HCT116 (cell line): ENCODE data around the gene NDUFS1. TPM values are rescaled to one million over a fixed set of nuclear protein-coding genes. Genes with fewer than 3 reads are reported as not detected.

Experiments
- ATAC-seq: fragments of 200-7000 bp; cut with Tn5 transposase; 2 replicates; pipeline ENCODE4 v1.9.1; 2020; ENCODE audit warnings: mild to moderate bottlenecking, moderate library complexity
- BruUV-seq: library from RNA; stranded (reverse); fragments of 400-500 nt; replicated peaks from 2 replicates; lab custom pipeline; 2021; lab: Mats Ljungman, UMichigan
- CTCF ChIA-PET: fragments of 300-600 bp; sonication (Branson Sonifier 250); formaldehyde crosslinking; loops from one replicate; lab custom pipeline; 2021; ENCODE audit warnings: antibody characterized with exemption; lab: Charles Lee
- POLR2A ChIA-PET: fragments of 300-600, 350-600 bp; sonication (Branson Sonifier 250); formaldehyde crosslinking; loops from one replicate; lab custom pipeline; 2021; ENCODE audit warnings: antibody characterized with exemption; lab: Charles Lee
- RAD21 ChIA-PET, 2 experiments: fragments of 300-600 bp; sonication (Branson Sonifier 250); formaldehyde crosslinking; loops; one replicate each; lab custom pipeline; 2023; ENCODE audit warnings: low total read pairs in 2 of 2; ENCODE audit not compliant: uncharacterized antibody in 2 of 2, unreplicated experiment in 2 of 2, low non-redundant PET in 1 of 2; lab: Charles Lee
- DNase-seq: peaks from one replicate; pipeline ENCODE4 v3.0.0-alpha.2; 2010; ENCODE audit warnings: low read depth, low spot score
- H2AFZ ChIP-seq: fragments of 200-600 bp; shearing (Covaris generic), sonication (generic); 2 replicates; pipeline ENCODE4 v1.6.1; 2017; ENCODE audit warnings: low read depth, mixed run types, mixed read lengths, antibody characterized with exemption, low read length; ENCODE audit not compliant: poor library complexity, severe bottlenecking
- H3K27ac ChIP-seq: 2 replicates; pipeline ENCODE4 v1.5.1; 2012; ENCODE audit warnings: low read depth, low read length
- H3K27me3 ChIP-seq: fragments of 200-600 bp; sonication (generic); 2 replicates; pipeline ENCODE4 v1.6.1; 2016; ENCODE audit warnings: mixed run types, low read length, mixed read lengths; ENCODE audit not compliant: insufficient read depth
- H3K36me3 ChIP-seq, 2 experiments: fragments of 200-500 bp in 1 of 2; fragments of 200-600 bp in 1 of 2; sonication (Bioruptor generic) in 1 of 2; sonication (generic) in 1 of 2; 2 replicates each; pipeline versions ENCODE4 v1.5.1 to v1.6.1; 2014 to 2016; ENCODE audit warnings: low read length in 2 of 2, inconsistent platforms in 1 of 2, mixed read lengths in 1 of 2, mixed run types in 1 of 2; ENCODE audit not compliant: insufficient read depth in 2 of 2, control insufficient read depth in 1 of 2
- H3K4me1 ChIP-seq, 2 experiments: fragments of 200-600 bp in 1 of 2; sonication (generic) in 1 of 2; 2 replicates each; pipeline versions ENCODE4 v1.5.1 to v1.6.1; 2012 to 2017; ENCODE audit warnings: low read length in 2 of 2, inconsistent platforms in 1 of 2, mild to moderate bottlenecking in 1 of 2, mixed read lengths in 1 of 2, mixed run types in 1 of 2, moderate library complexity in 1 of 2; ENCODE audit not compliant: insufficient read depth in 2 of 2, control insufficient read depth in 1 of 2
- H3K4me2 ChIP-seq: fragments of 200-600 bp; sonication (generic); 2 replicates; pipeline ENCODE4 v1.6.1; 2017; ENCODE audit warnings: mixed run types, low read length, mixed read lengths
- H3K4me3 ChIP-seq, 2 experiments: fragments of 200-600 bp in 1 of 2; sonication (generic) in 1 of 2; replicated peaks in 1 of 2; 2 replicates each; pipeline ENCODE4 v1.5.1; 2011 to 2016; ENCODE audit warnings: low read length in 2 of 2, control low read depth in 1 of 2, low read depth in 1 of 2, mild to moderate bottlenecking in 1 of 2, mixed read lengths in 1 of 2, mixed run types in 1 of 2
- H3K79me2 ChIP-seq: fragments of 200-600 bp; sonication (generic); 2 replicates; pipeline ENCODE4 v1.6.1; 2017; ENCODE audit warnings: mild to moderate bottlenecking, mixed run types, low read length, moderate library complexity, mixed read lengths; ENCODE audit not compliant: insufficient read depth
- H3K9ac ChIP-seq: fragments of 200-600 bp; sonication (generic); 2 replicates; pipeline ENCODE4 v1.6.1; 2016; ENCODE audit warnings: low read length, mixed read lengths
- H3K9me2 ChIP-seq: fragments of 200-600 bp; sonication (generic), shearing (Covaris generic); 2 replicates; pipeline ENCODE4 v1.6.1; 2017; ENCODE audit warnings: mixed run types, mild to moderate bottlenecking, moderate library complexity; ENCODE audit not compliant: insufficient read depth
- H3K9me3 ChIP-seq, 2 experiments: fragments of 200-500 bp in 1 of 2; fragments of 200-600 bp in 1 of 2; sonication (Bioruptor generic) in 1 of 2; sonication (generic) in 1 of 2; 2 replicates each; pipeline ENCODE4 v1.6.1; 2014 to 2017; ENCODE audit warnings: low read length in 2 of 2, mixed read lengths in 2 of 2, inconsistent platforms in 1 of 2, low read depth in 1 of 2, mild to moderate bottlenecking in 1 of 2, mixed run types in 1 of 2, moderate library complexity in 1 of 2; ENCODE audit not compliant: control insufficient read depth in 1 of 2, insufficient read depth in 1 of 2
- H4K20me1 ChIP-seq: fragments of 200-600 bp; sonication (generic), shearing (Covaris generic); 2 replicates; pipeline ENCODE4 v1.6.1; 2017; ENCODE audit warnings: mixed run types, mild to moderate bottlenecking, moderate library complexity; ENCODE audit not compliant: insufficient read depth
- ATF3 ChIP-seq: IDR thresholded peaks from 2 replicates; pipeline ENCODE4 v1.6.1; 2012
- CEBPB ChIP-seq: IDR thresholded peaks from 2 replicates; pipeline ENCODE4 v1.6.1; 2012; ENCODE audit warnings: low read depth
- EGR1 ChIP-seq: IDR thresholded peaks from 2 replicates; pipeline ENCODE4 v1.6.1; 2012; ENCODE audit warnings: low read depth
- ELF1 ChIP-seq: IDR thresholded peaks from 2 replicates; pipeline ENCODE4 v1.6.1; 2012; ENCODE audit warnings: low read depth, borderline replicate concordance
- EZH2 ChIP-seq: fragments of 200-600 bp; sonication (generic); IDR thresholded peaks from 2 replicates; pipeline ENCODE4 v1.6.1; 2017; ENCODE audit warnings: antibody characterized with exemption, mixed run types
- EZH2phosphoT487 ChIP-seq: fragments of 200-600 bp; IDR thresholded peaks from 2 replicates; pipeline ENCODE4 v1.6.1; 2018; ENCODE audit warnings: antibody characterized with exemption, borderline replicate concordance
- FOSL1 ChIP-seq: IDR thresholded peaks from 2 replicates; pipeline ENCODE4 v1.6.1; 2012; ENCODE audit warnings: low read depth
- JUND ChIP-seq: IDR thresholded peaks from 2 replicates; pipeline ENCODE4 v1.6.1; 2012
- MAX ChIP-seq: IDR thresholded peaks from 2 replicates; pipeline ENCODE4 v1.6.1; 2012
- POLR2A ChIP-seq: IDR thresholded peaks from 2 replicates; pipeline ENCODE4 v1.7.0; 2011; ENCODE audit warnings: borderline replicate concordance; ENCODE audit not compliant: insufficient read depth, insufficient read length; ENCODE audit errors: extremely low read depth
- POLR2AphosphoS5 ChIP-seq: IDR thresholded peaks from 2 replicates; pipeline ENCODE4 v1.6.1; 2011; ENCODE audit warnings: mild to moderate bottlenecking, low read depth, low read length, moderate library complexity
- RAD21 ChIP-seq: IDR thresholded peaks from 2 replicates; pipeline ENCODE4 v1.6.1; 2012; ENCODE audit warnings: low read depth, mild to moderate bottlenecking
- REST ChIP-seq: IDR thresholded peaks from 2 replicates; pipeline ENCODE4 v1.6.1; 2012; ENCODE audit warnings: low read depth
- SIN3A ChIP-seq: IDR thresholded peaks from 2 replicates; pipeline ENCODE4 v1.6.1; 2012; ENCODE audit warnings: low read depth
- SP1 ChIP-seq: IDR thresholded peaks from 2 replicates; pipeline ENCODE4 v1.6.1; 2012; ENCODE audit warnings: low read depth
- TCF7L2 ChIP-seq: IDR thresholded peaks from 2 replicates; pipeline ENCODE4 v1.7.0; 2011; ENCODE audit warnings: borderline replicate concordance, inconsistent platforms; ENCODE audit not compliant: insufficient read depth, insufficient read length; ENCODE audit errors: extremely low read depth
- YY1 ChIP-seq: IDR thresholded peaks from 2 replicates; pipeline ENCODE4 v1.6.1; 2011; ENCODE audit warnings: low read length, low read depth, moderate library complexity, mild to moderate bottlenecking; ENCODE audit not compliant: insufficient replicate concordance; ENCODE audit errors: extremely low read depth
- ZFX ChIP-seq: fragments of 450-650 bp; IDR thresholded peaks from 2 replicates; pipeline ENCODE4 v1.6.1; 2017
- ZNF274 ChIP-seq: fragments of 200-500 bp; sonication (Bioruptor generic); IDR thresholded peaks from 2 replicates; pipeline ENCODE4 v1.6.1; 2014; ENCODE audit warnings: mild to moderate bottlenecking, low read depth, low read length, inconsistent platforms
- intact Hi-C: fragments of 100-400 bp; cut with micrococcal nuclease; formaldehyde crosslinking; loops from 2 replicates; pipeline ENCODE4 v1.10.0; 2022
- total RNA-seq: library from RNA; stranded (reverse); gene quantifications from one replicate; pipeline ENCODE4 v1.2.1, GENCODE V29; 2021; ENCODE audit not compliant: unreplicated experiment

NDUFS1 gene
- total RNA-seq, 1 experiment from 2014 or later = 86.6 TPM

GRCh38 chr2:206145665-206146064 is 13.6 kb downstream of the NDUFS1 start:
- no peak for DNase-seq
- no peak overlapping the region for H3K4me2 ChIP-seq
- peaks cover 27 to 54% of the 10 kb centered on the region in 2 experiments for H3K36me3 ChIP-seq
- ChIA-PET POLR2A (no interaction called here), CTCF (no interaction called here), RAD21 (no interaction called here)
- no peak overlapping the region for H3K9ac ChIP-seq
- intact Hi-C loops = no loop called here
- no peaks in the 10 kb centered on the region; the same call in 1 of the 2 replicates for H3K79me2 ChIP-seq
- H2AFZ ChIP-seq = no peak overlapping the region
- no peaks in the 10 kb centered on the region for H3K9me3 ChIP-seq
- TF ChIP-seq POLR2AphosphoS5 (no peak), SP1 (no peak), CEBPB (no peak), POLR2A (no peak), EZH2phosphoT487 (no peak), ZNF274 (no peak), SIN3A (no peak), ATF3 (no peak)
- no peak overlapping the region for H3K4me3 ChIP-seq
- no peaks in the 10 kb centered on the region for H3K9me2 ChIP-seq
- no peaks in the 10 kb centered on the region for H3K4me1 ChIP-seq
- ATAC-seq = no peak
- H3K27me3 ChIP-seq = no peaks in the 10 kb centered on the region
- H4K20me1 ChIP-seq = no peaks in the 10 kb centered on the region
- H3K27ac ChIP-seq = no peak overlapping the region
- BruUV-seq = no TSS peak

GRCh38 chr2:206144383-206144782 is 14.9 kb downstream of the NDUFS1 start:
- Histone ChIP-seq H2AFZ (no peak overlapping the region), H3K79me2 (no peaks in the 10 kb centered on the region), H4K20me1 (no peaks in the 10 kb centered on the region), H3K9me2 (no peaks in the 10 kb centered on the region), H3K4me3 (no peak overlapping the region), H3K27ac (no peak overlapping the region), H3K27me3 (no peaks in the 10 kb centered on the region), H3K4me1 (no peaks in the 10 kb centered on the region), H3K9ac (no peak overlapping the region), H3K4me2 (no peak overlapping the region), H3K36me3 (peaks cover 27 to 54% of the 10 kb centered on the region in 2 experiments), H3K9me3 (no peaks in the 10 kb centered on the region)
- intact Hi-C loops = no loop called here
- ChIA-PET POLR2A (no interaction called here), RAD21 (no interaction called here), CTCF (no interaction called here)
- no TSS peak for BruUV-seq
- DNase-seq = no peak
- no peak for ATAC-seq
- TF ChIP-seq SIN3A (no peak), REST (no peak), ZNF274 (no peak), POLR2AphosphoS5 (no peak), POLR2A (no peak), MAX (no peak), EZH2 (no peak), SP1 (no peak), EZH2phosphoT487 (no peak), ZFX (no peak), JUND (no peak), ELF1 (no peak), TCF7L2 (no peak), CEBPB (no peak), EGR1 (no peak), YY1 (no peak), ATF3 (no peak), RAD21 (no peak), FOSL1 (no peak)
